GM12878 (cell line): ENCODE results near the gene KRTAP10-11.
A peak's percentile ranks its signal among the peaks of the same experiment; 100 is the strongest.

Experiments
- EP300 ChIP-seq, 2 experiments: fragments of 150-350 bp in 1 of 2; IDR thresholded peaks; 2 replicates each; pipeline ENCODE4 v1.6.1; 2011 to 2012; ENCODE audit warnings: low read depth in 2 of 2, low read length in 2 of 2, borderline replicate concordance in 1 of 2, improper control_type of control experiment in 1 of 2, inconsistent platforms in 1 of 2; ENCODE audit not compliant: control insufficient read depth in 1 of 2
- MEF2B ChIP-seq: fragments of 450-650 bp; IDR thresholded peaks from 2 replicates; pipeline ENCODE4 v1.6.1; 2018; ENCODE audit warnings: mild to moderate bottlenecking, moderate library complexity; ENCODE audit not compliant: partially characterized antibody, poor library complexity, severe bottlenecking
- POLR2A ChIP-seq: IDR thresholded peaks from 2 replicates; pipeline ENCODE4 v1.6.1; 2011; ENCODE audit warnings: low read depth, mild to moderate bottlenecking, low read length
- SIN3A ChIP-seq: IDR thresholded peaks from 2 replicates; pipeline ENCODE4 v1.6.1; 2012; ENCODE audit warnings: low read depth, low read length, improper control_type of control experiment
- SMC3 ChIP-seq: IDR thresholded peaks from 2 replicates; pipeline ENCODE4 v1.6.1; 2011; ENCODE audit warnings: low read length, improper control_type of control experiment, borderline replicate concordance
- SP1 ChIP-seq: IDR thresholded peaks from one replicate; pipeline ENCODE4 v1.6.1; 2011; ENCODE audit warnings: low read depth, low read length
- SUZ12 ChIP-seq: fragments of 200-600 bp; sonication (generic); IDR thresholded peaks from one replicate; pipeline ENCODE4 v1.6.1; 2018; ENCODE audit warnings: antibody characterized with exemption, mild to moderate bottlenecking; ENCODE audit not compliant: unreplicated experiment
- YBX1 ChIP-seq: fragments of 450-650 bp; IDR thresholded peaks from 2 replicates; pipeline ENCODE4 v1.6.1; 2016; ENCODE audit warnings: antibody characterized with exemption
- ZBED1 ChIP-seq: IDR thresholded peaks from 2 replicates; pipeline ENCODE4 v1.6.1; 2016; ENCODE audit warnings: borderline replicate concordance
- ZNF24 ChIP-seq: fragments of 450-650 bp; IDR thresholded peaks from 2 replicates; pipeline ENCODE4 v1.6.1; 2017; ENCODE audit warnings: antibody characterized with exemption, mild to moderate bottlenecking
- ZNF687 ChIP-seq: fragments of 450-650 bp; IDR thresholded peaks from 2 replicates; pipeline ENCODE4 v1.6.1; 2017; ENCODE audit warnings: mild to moderate bottlenecking, moderate library complexity
- TF ChIP-seq, protein P1 (sequence below), 3 experiments: IDR thresholded peaks in 2 of 3; conservative IDR thresholded peaks in 1 of 3; 2 replicates each; pipeline ENCODE4 v1.5.1; 2011; ENCODE audit warnings: low read depth in 3 of 3, low read length in 3 of 3, mild to moderate bottlenecking in 3 of 3, control low read depth in 2 of 3, moderate library complexity in 2 of 3, inconsistent platforms in 1 of 3, mixed read lengths in 1 of 3; ENCODE audit not compliant: control insufficient read depth in 2 of 3, insufficient read depth in 1 of 3; ENCODE audit errors: extremely low read depth in 1 of 3

DNA sequence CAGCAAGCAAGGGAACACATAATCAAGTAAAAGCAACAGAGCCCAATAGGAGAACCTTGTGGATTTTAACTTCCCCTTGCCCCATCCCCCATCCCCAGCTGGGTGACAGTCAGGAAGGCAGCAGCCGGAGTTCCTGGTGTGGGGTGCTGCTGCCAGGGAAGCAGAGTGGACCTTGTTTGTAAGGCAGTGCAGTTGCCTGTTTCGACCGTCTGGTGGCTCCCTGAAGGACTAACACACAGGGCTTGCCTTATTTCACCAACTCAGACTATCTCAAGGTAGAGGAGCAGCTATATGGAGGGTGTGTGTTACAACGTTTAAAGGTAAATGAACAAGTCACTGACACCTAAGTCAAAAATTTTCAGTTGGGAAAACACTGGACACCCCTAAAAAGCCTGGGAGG lies 27.7 kb upstream of the KRTAP10-11 start:
- TF ChIP-seq ZNF24 (no peak), SP1 (no peak), SIN3A (no peak), ZNF687 (no peak), ZBED1 (no peak), POLR2A (no peak), YBX1 (no peak), EP300 (IDR thresholded peaks at IDR 0.05; ENCODE audit: borderline replicate concordance in 1 of 2, control insufficient read depth in 1 of 2, low read depth in 2 of 2, low read length in 2 of 2) (no peak), SUZ12 (no peak), MEF2B (no peak), SMC3 (no peak)
- TF ChIP-seq, protein P1, sequence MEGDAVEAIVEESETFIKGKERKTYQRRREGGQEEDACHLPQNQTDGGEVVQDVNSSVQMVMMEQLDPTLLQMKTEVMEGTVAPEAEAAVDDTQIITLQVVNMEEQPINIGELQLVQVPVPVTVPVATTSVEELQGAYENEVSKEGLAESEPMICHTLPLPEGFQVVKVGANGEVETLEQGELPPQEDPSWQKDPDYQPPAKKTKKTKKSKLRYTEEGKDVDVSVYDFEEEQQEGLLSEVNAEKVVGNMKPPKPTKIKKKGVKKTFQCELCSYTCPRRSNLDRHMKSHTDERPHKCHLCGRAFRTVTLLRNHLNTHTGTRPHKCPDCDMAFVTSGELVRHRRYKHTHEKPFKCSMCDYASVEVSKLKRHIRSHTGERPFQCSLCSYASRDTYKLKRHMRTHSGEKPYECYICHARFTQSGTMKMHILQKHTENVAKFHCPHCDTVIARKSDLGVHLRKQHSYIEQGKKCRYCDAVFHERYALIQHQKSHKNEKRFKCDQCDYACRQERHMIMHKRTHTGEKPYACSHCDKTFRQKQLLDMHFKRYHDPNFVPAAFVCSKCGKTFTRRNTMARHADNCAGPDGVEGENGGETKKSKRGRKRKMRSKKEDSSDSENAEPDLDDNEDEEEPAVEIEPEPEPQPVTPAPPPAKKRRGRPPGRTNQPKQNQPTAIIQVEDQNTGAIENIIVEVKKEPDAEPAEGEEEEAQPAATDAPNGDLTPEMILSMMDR (IDR thresholded peaks at IDR 0.05 in 2 of 3, conservative IDR thresholded peaks at IDR 0.05 in 1 of 3; ENCODE audit: control insufficient read depth in 2 of 3, extremely low read depth in 1 of 3, insufficient read depth in 1 of 3, low read depth in 3 of 3, low read length in 3 of 3), result peak in 1 of 3 experiments; percentile 7; a peak in 2 of 6 replicates
